LHCN-M2 (cell line): Measurements from ENCODE around the gene PCSK6. TPM values are rescaled to one million over a fixed set of nuclear protein-coding genes. Genes with fewer than 3 reads are reported as not detected.

Source experiments
- DNase-seq: peaks from one replicate; pipeline ENCODE4 v3.0.0-alpha.2; 2012; ENCODE audit warnings: low read depth
- total RNA-seq: library from RNA; depleted of rRNA; stranded (reverse); fragments of >200 nt; gene quantifications from 2 replicates; pipeline ENCODE4 v1.2.3, GENCODE V29; 2014

PCSK6 gene
- total RNA-seq, 1 experiment from 2014 or later = 0.52 TPM

DNA sequence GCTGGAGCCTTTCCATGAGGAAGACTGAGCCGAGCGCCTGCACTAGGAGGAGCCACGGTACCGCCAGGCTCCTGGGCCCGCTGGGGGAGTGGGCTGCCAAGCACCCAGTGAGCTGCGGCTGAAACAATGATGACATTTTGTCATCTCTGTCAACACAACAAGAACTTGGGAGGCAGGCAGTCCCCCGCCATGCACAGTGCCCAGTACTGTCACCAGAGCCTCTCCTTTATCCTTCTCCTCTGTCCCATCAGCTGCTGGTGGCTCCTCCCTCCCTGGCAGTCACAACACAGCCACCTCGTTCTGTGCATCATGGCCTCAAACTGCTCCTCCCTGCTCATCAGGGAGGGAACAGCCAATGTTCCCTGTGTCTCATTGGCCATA lies 34.0 kb upstream of the PCSK6 start:
- no peak for DNase-seq

- DNase-seq = no peak
Observed at GRCh38 chr15:101522621-101523559, 33.4 kb upstream of the PCSK6 start.

DNA sequence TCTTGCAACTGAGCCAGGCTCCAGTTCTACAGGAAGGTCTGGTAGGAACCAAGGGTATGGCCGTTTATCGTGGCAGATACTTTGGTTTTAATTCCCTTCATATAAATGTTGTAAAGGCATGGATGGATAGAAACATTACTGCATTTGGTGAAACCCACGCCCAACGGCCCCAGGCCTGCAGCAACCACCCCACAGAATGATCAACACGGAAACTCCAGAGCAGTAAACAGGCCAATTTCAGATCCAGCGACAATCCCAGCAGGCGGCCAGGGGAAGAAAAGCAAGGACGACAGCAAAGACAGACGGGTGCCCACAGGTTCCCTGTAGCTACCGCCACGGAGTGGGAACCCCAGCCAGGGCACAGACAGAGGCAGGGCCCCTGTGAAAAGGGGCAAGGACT lies 32.6 kb upstream of the PCSK6 start:
- DNase-seq = no peak

DNA sequence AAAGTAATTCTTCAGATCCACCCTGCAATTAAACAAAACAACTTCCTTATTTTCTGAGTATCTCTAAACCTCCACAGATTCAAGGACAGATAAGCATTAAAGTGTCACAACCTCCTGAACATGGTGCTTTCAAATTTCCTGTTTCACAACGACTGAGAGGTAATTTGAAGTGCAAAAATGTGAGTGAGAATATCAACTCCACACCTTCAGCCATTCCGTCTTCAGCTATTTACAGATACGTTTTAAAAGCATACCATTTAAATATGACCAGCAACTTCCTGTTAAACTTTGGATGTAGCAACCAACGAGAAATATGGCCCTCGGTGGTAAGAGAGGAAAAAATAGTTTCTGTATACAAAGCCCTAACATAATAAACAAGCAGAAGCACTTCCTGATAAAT lies 32.1 kb upstream of the PCSK6 start:
- no peak for DNase-seq

DNA sequence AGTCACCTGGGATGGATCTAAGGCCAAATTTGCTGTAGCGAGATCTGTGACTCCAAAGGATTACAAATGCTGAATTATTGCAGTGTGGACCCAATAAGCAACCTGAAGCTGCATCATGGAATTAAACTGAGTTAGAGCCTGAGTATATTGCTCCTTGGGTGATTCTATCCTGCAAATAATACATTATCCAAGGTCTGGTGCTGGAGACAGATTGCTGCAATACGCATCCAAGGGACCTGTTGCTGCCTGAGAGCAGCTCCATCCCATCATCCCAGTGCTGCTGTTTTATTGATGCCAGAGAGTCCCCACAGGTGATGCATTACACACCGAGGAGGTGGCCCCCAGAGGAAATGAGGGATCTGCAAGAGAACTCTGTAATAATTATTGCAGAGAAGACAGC lies 31.6 kb upstream of the PCSK6 start:
- no peak for DNase-seq

GRCh38 chr15:101520395-101520794 lies 30.9 kb upstream of the PCSK6 start:
- DNase-seq = no peak

DNA sequence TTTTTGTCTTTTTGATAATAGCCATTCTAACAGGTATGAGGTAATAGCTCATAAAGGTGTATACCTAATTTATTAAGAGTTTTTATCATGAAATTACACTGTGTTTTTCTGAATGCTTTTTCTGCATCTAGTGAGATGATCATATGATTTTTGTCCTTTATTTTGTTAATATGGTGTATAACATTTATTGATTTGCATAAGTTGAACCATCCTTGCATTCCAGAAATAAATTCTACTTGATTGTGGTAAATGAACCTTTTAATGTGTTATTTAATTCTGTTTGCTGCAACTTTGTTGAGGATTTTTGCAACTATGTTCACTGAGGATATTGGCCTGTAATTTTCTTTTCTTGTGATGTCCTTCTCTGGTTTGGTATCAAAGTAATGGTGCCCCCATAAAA lies 28.0 kb upstream of the PCSK6 start:
- DNase-seq = no peak

- DNase-seq = no peak
Observed at GRCh38 chr15:101514318-101514717, 24.8 kb upstream of the PCSK6 start.

DNA sequence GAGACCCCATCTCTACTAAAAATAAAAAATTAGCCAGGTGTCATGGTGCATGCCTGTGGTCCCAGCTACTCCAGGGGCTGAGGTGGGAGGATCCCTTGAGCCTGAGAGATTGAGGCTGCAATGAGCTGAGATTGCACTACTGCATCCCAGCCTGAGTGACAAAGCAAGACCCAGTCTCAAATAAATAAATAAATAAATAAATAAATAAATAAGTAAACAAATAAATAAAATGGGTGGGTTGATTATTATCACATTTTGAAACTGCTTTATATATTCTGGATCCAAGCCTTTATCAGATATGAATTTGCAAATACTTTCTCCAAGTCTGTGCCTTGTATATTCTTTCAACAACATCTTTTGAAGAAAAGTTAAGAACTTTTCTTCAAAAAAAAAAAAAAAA lies 22.2 kb upstream of the PCSK6 start:
- DNase-seq = no peak

- no peak for DNase-seq
Observed at GRCh38 chr15:101510212-101511197, 21.0 kb upstream of the PCSK6 start.

DNA sequence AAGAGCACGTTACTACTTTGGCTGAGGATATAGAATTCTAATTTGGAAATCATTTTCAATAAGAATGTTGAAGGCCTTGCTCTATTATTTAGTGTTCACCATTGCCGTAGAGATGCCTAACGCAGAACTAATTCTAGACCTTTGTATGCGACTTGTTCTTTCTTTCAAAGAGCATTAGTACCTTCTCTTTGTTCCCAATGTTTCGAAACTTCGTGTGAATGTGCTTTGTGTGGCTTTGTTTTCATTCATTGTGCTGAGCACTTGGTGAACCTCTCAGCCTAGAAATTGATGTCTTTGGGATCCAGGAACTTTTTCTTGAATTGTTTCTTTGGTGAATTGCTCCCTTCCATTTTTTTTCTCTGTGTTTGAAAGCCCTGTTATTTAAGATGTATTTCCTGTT lies 19.8 kb upstream of the PCSK6 start:
- DNase-seq = no peak

- no peak for DNase-seq
Observed at GRCh38 chr15:101506491-101506890, 17.0 kb upstream of the PCSK6 start.

DNA sequence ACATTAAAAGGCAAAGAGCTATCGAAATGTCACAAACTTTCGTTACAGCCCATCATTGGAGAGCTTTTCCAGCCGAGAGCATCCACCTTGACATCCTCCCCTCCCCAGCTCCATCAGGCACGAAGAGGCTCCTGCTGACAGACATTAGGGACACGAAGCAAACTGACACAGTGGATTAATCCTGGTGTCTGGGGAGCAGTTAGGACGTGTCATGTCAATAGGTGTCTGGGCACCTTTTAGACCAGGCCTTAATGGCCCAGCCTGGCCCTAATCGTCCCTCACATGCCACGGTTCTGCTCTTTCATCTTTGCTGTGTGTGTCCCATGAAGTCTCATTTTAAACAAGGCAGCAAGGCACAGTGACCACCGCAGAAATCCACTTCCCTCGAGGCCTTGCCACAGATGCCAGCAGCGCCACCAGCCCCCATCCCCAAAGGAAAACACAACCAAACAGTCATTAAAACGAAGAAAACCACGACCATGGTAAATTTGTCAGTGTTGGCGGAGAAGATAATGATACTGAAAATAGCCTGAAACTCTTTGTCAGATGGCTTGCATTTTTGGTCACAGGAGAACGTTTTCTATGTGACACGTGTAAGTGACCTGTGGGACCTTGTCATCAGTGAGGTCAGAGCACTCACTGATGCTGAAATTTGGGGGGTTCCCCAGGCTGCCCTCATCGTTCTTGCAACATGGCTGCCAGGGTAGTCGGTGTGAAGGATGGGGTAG lies 16.3 kb upstream of the PCSK6 start:
- DNase-seq = no peak

DNA sequence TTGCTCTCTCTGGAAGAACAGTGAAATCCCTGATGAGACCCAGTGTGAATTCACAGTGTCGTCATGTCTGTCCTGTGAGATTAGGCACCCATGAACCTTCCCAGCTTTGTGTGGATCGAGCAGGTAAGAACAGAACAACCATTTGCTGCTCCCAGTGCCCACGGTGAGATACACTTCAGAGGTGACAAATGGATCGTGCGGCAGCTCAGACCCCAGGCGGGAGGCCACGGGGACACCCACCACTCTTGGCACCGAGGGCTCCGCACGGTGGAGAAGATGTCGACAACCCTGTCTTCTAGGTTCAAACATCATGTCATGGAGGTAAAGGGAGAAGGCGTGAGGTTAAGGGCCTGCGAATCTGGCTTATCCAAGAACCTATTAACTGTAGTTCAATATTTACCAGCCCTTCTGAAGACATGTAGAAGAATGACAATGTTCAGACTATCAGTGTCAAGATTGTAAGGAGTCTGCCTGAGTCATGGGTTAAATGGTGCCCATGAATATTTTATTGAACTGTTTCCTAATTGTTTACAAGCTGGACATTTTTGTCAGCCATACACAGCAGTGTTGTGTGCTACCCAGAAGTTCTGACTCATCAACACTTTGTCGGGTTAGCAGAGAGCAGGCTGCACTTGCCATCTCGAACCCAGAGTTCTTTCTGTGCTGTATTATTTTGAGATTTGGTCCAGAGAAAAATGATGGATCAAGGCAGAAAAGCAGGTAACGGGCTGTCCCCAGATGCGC lies 15.5 kb upstream of the PCSK6 start:
- peak; percentile 17 for DNase-seq

GRCh38 chr15:101504373-101504772 lies 14.9 kb upstream of the PCSK6 start:
- no peak for DNase-seq

DNA sequence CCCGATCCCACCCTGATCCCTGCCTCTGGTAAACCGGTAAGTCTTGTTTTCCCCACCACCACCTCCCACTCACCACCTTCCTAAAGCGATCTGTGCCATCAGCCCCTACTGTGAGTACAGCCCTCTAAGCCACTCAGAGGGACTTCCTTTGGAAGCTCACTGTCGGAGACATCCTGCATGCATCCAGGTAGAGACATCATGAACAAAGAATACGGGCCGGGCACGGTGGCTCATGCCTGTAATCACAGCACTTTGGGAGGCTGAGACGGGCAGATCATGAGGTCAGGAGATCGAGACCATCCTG lies 13.7 kb upstream of the PCSK6 start:
- DNase-seq = no peak

GRCh38 chr15:101502572-101503295 lies 13.2 kb upstream of the PCSK6 start:
- no peak for DNase-seq

- DNase-seq = peak; percentile 6
Observed at GRCh38 chr15:101501703-101502373, 12.3 kb upstream of the PCSK6 start.

DNA sequence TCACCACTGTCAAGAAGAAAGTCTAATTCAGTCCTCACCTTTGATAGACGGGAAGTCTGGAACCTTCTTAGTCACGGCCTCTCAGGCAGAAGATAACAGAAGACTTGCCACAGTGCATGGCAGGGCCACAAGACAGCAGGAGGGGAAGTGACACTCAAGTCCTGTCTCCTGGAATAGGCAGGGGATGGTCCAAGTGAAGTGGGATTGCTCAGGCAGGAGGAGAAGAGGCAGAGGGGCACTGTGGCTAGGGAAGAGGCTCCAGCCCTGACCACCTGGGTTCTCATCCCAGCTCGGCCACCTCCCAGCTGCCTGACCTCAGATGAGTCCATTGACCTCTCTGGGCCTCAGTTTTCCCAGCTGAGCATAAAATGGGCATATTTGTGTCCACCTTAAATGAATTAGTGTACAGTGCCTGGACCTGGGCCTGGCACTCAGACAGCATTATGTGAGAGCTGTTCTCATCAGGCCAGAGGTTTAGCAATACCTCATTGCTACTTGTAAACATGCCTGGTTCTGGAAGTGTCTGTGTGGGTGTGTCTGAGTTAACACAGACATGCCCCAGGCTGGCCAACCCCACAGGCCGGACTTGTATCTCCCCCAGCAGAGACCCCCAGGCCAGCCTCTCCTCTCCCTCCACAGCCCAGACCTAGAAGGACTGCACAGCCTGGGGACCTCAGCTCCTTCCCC lies 11.5 kb upstream of the PCSK6 start:
- DNase-seq = no peak
